K562 (cell line): ENCODE results near the gene GGA2. TPM values are rescaled to one million over a fixed set of nuclear protein-coding genes. Genes with fewer than 3 reads are reported as not detected.
A peak's percentile ranks its signal among the peaks of the same experiment; 100 is the strongest.

Source experiments
- ATAC-seq: fragments of 200-7000 bp; cut with Tn5 transposase; 3 replicates; pipeline ENCODE4 v1.9.1; 2020; ENCODE audit warnings: moderate library complexity
- BruUV-seq: library from RNA; stranded (reverse); fragments of 400-500 nt; replicated peaks from 2 replicates; lab custom pipeline; 2021; lab: Mats Ljungman, UMichigan
- CTCF ChIA-PET: fragments of 300-600 bp; formaldehyde crosslinking; extraction: SDS; loops from one replicate; lab custom pipeline; 2021; ENCODE audit warnings: low intra/inter-chr PET ratio; lab: Yijun Ruan, JAX
- POLR2A ChIA-PET: fragments of 300-600, 350-650 bp; sonication (Branson Sonifier 250); formaldehyde crosslinking; extraction: SDS; loops from one replicate; lab custom pipeline; 2021; ENCODE audit warnings: antibody characterized with exemption, inconsistent platforms; lab: Yijun Ruan, JAX
- DNase-seq, 4 experiments: peaks; one replicate each; pipeline versions ENCODE4 v3.0.0 to v3.0.0-alpha.2; 2011 to 2018; ENCODE audit warnings: low spot score in 3 of 4, mixed read lengths in 3 of 4; ENCODE audit errors: extremely low read depth in 1 of 4
- FAIRE-seq: peaks from 2 replicates; lab custom pipeline; 2011; peaks lifted over from hg19 to GRCh38; lab: Jason Lieb, UNC
- H2AFZ ChIP-seq: 2 replicates; pipeline ENCODE4 v1.6.0; 2011; ENCODE audit warnings: low read depth, low read length, control low read depth, inconsistent platforms
- H3K27ac ChIP-seq: fragments of 200-600 bp; 3 replicates; pipeline ENCODE4 v1.8.0; 2011; ENCODE audit warnings: low read depth, mild to moderate bottlenecking, control low read depth, inconsistent platforms, low read length, moderate library complexity, mixed read lengths; ENCODE audit errors: extremely low read depth
- H3K27me3 ChIP-seq, 2 experiments: fragments of 300-600 bp in 1 of 2; 2 replicates in 1 of 2; 3 replicates in 1 of 2; pipeline versions ENCODE4 v1.6.0 to v1.8.0; 2011; ENCODE audit warnings: inconsistent platforms in 2 of 2, low read length in 2 of 2, mild to moderate bottlenecking in 1 of 2, mixed read lengths in 1 of 2, moderate library complexity in 1 of 2; ENCODE audit not compliant: control insufficient read depth in 2 of 2, insufficient read depth in 2 of 2
- H3K36me3 ChIP-seq: fragments of 300-600 bp; 3 replicates; pipeline ENCODE4 v1.8.0; 2011; ENCODE audit warnings: mild to moderate bottlenecking, low read length, inconsistent platforms; ENCODE audit not compliant: control insufficient read depth, insufficient read depth
- H3K4me1 ChIP-seq, 2 experiments: fragments of 200-600 bp in 1 of 2; replicated peaks in 1 of 2; 2 replicates in 1 of 2; 3 replicates in 1 of 2; pipeline versions ENCODE4 v1.5.1 to v1.8.0; 2011; ENCODE audit warnings: inconsistent platforms in 2 of 2, low read length in 2 of 2, mild to moderate bottlenecking in 1 of 2, mixed read lengths in 1 of 2, moderate library complexity in 1 of 2; ENCODE audit not compliant: control insufficient read depth in 2 of 2, insufficient read depth in 2 of 2
- H3K4me2 ChIP-seq: 2 replicates; pipeline ENCODE4 v1.6.1; 2011; ENCODE audit warnings: low read length, control low read depth, inconsistent platforms, mixed read lengths; ENCODE audit not compliant: insufficient read depth
- H3K4me3 ChIP-seq: fragments of 200-600 bp; sonication (generic), shearing (Covaris generic); 2 replicates; pipeline ENCODE4 v1.5.1; 2016; ENCODE audit warnings: control low read depth, inconsistent platforms
- H3K79me2 ChIP-seq: fragments of 200-600 bp; 3 replicates; pipeline ENCODE4 v1.8.0; 2011; ENCODE audit warnings: low read length, inconsistent platforms; ENCODE audit not compliant: control insufficient read depth, insufficient read depth
- H3K9ac ChIP-seq, 2 experiments: 2 replicates each; pipeline versions ENCODE4 v1.6.0 to v1.6.1; 2011; ENCODE audit warnings: low read depth in 2 of 2, low read length in 2 of 2, control low read depth in 1 of 2, inconsistent platforms in 1 of 2, mild to moderate bottlenecking in 1 of 2, mixed read lengths in 1 of 2; ENCODE audit not compliant: insufficient read depth in 1 of 2
- H3K9me1 ChIP-seq: one replicate; pipeline ENCODE4 v1.6.0; 2011; ENCODE audit warnings: inconsistent platforms, mild to moderate bottlenecking, low read length, moderate library complexity; ENCODE audit not compliant: control insufficient read depth, insufficient read depth
- H3K9me3 ChIP-seq: replicated peaks from 2 replicates; pipeline ENCODE4 v1.5.1; 2011; ENCODE audit warnings: low read depth, low read length, inconsistent platforms; ENCODE audit not compliant: control insufficient read depth, insufficient read depth
- H4K20me1 ChIP-seq: replicated peaks from 2 replicates; pipeline ENCODE4 v1.6.1; 2011; ENCODE audit warnings: low read length, inconsistent platforms, mixed read lengths; ENCODE audit not compliant: control insufficient read depth, insufficient read depth
- CCNT2 ChIP-seq: IDR thresholded peaks from 2 replicates; pipeline ENCODE4 v1.6.1; 2011; ENCODE audit warnings: borderline replicate concordance, low read depth, mild to moderate bottlenecking, moderate library complexity, mixed read lengths, low read length; ENCODE audit not compliant: insufficient read length; ENCODE audit errors: extremely low read depth
- MECOM ChIP-seq: fragments of 250-450 bp; sonication (Bioruptor Pico); IDR thresholded peaks from 2 replicates; pipeline ENCODE4 v1.8.0; 2022; ENCODE audit warnings: inconsistent platforms
- NFYB ChIP-seq: IDR thresholded peaks from 2 replicates; pipeline ENCODE4 v1.6.1; 2011; ENCODE audit warnings: mild to moderate bottlenecking, moderate library complexity; ENCODE audit not compliant: insufficient read length; ENCODE audit errors: extremely low read depth
- SAP30 ChIP-seq: fragments of 200-600 bp; sonication (generic); IDR thresholded peaks from 2 replicates; pipeline ENCODE4 v1.6.1; 2012; ENCODE audit warnings: borderline replicate concordance, low read depth, mild to moderate bottlenecking, moderate library complexity, low read length, control low read depth, inconsistent platforms; ENCODE audit not compliant: insufficient read depth, poor library complexity, severe bottlenecking
- SOX6 ChIP-seq: fragments of 450-650 bp; IDR thresholded peaks from 2 replicates; pipeline ENCODE4 v1.6.1; 2014; ENCODE audit warnings: mild to moderate bottlenecking
- SREBF1 ChIP-seq: fragments of 150-350 bp; IDR thresholded peaks from 2 replicates; pipeline ENCODE4 v1.6.1; 2014; ENCODE audit warnings: antibody characterized with exemption, low read depth, low read length, borderline replicate concordance
- TEAD2 ChIP-seq: fragments of 450-650 bp; IDR thresholded peaks from 2 replicates; pipeline ENCODE4 v1.6.1; 2016; ENCODE audit warnings: missing genetic modification characterization, control low read depth, missing compliant biosample characterization
- ZNF217 ChIP-seq: sonication (generic); formaldehyde crosslinking; IDR thresholded peaks from 2 replicates; pipeline ENCODE4 v1.8.0; 2022; ENCODE audit warnings: mild to moderate bottlenecking, missing genetic modification reagents
- ZNF263 ChIP-seq: sonication (generic); formaldehyde crosslinking; IDR thresholded peaks from 2 replicates; pipeline ENCODE4 v1.8.0; 2022; ENCODE audit warnings: mild to moderate bottlenecking, missing genetic modification reagents, borderline replicate concordance
- ZNF282 ChIP-seq: sonication (generic); formaldehyde crosslinking; IDR thresholded peaks from 2 replicates; pipeline ENCODE4 v1.8.1; 2023; ENCODE audit warnings: missing genetic modification reagents
- ZNF3 ChIP-seq: fragments of 250-450 bp; sonication (Bioruptor Pico); IDR thresholded peaks from 2 replicates; pipeline ENCODE4 v1.5.0; 2021; ENCODE audit warnings: mild to moderate bottlenecking, moderate library complexity
- ZNF830 ChIP-seq: fragments of 250-450 bp; sonication (Bioruptor Pico); IDR thresholded peaks from 2 replicates; pipeline ENCODE4 v1.5.0; 2021; ENCODE audit warnings: mild to moderate bottlenecking
- WGBS: fragments of 100-300 bp; shearing (Covaris generic); methylation state at CpG from one replicate; pipeline ENCODE4 v1.1.6; 2016; ENCODE audit warnings: low coverage, mixed read lengths; ENCODE audit not compliant: insufficient coverage; ENCODE audit errors: missing lambda C conversion rate; 5-methylcytosine and 5-hydroxymethylcytosine counted together
- in situ Hi-C: fragments of 300-500 bp; cut with MboI; formaldehyde crosslinking; loops from 4 replicates; pipeline ENCODE4 v1.15.0; 2018; ENCODE audit warnings: inconsistent platforms, mixed read lengths
- intact Hi-C: fragments of 100-400 bp; cut with micrococcal nuclease; formaldehyde crosslinking; loops from 2 replicates; pipeline ENCODE4 v1.14.2; 2022
- polyA plus RNA-seq, 8 experiments: library from polyadenylated mRNA; depleted of rRNA in 4 of 8; stranded (reverse) in 5 of 8; unstranded in 3 of 8; fragments of >200 nt; fragmentation: Nextera tagmentation in 2 of 8; fragmentation: Illumina TruSeq in 1 of 8; extraction: Ambion mirVana in 2 of 8; extraction: Trizol in 1 of 8; gene quantifications; 2 replicates each; pipeline versions ENCODE4 v1.2.1 to v1.2.3, GENCODE V29; 2011 to 2014; ENCODE audit warnings: inconsistent platforms in 1 of 8, missing spikeins in 1 of 8
- total RNA-seq, 7 experiments: library from RNA; depleted of rRNA in 6 of 7; stranded (reverse); fragments of >200 nt in 6 of 7; fragmentation: Illumina TruSeq in 2 of 7; extraction: Trizol in 2 of 7; gene quantifications; 2 replicates each; pipeline versions ENCODE4 v1.2.1 to v1.2.3, GENCODE V29; 2011 to 2021; ENCODE audit warnings: low replicate concordance in 1 of 7

Gene GGA2
- total and polyA plus RNA-seq, 9 of the 15 experiments (the other 6 are each of a cell fraction or from before 2014, with no cell fraction given), result 11.9 to 133 (median 66.3) TPM

DNA sequence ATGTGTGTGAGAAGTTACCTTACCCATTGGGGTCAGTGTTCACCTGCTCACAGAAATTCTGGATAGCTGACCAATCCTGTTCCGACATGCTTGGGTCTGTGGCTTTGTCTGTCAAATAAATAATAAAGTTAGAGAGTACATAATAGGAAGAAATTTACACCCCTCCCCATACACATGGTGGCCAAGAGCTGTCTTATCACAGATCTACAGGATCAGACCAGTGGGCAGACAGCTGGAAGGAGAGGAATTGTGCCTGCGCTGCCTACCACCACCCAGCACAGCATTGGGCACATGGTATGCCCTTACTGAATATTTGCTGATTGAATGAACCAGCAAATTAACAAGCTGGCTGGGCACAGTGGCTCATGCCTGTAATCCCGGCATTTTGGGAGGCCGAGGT, 14.6 kb downstream of the GGA2 start:
- ATAC-seq (no peak), FAIRE-seq (peak; percentile 6), DNase-seq (peak in 1 of 4 experiments; percentile 18)
- Histone ChIP-seq H3K36me3 (peaks cover 68% of the 10 kb centered on the region), H3K4me3 (no peak overlapping the region), H3K4me2 (no peak overlapping the region), H3K27ac (no peak overlapping the region), H3K9ac (no peak overlapping the region), H3K27me3 (no peaks in the 10 kb centered on the region), H2AFZ (no peak overlapping the region), H3K4me1 (peaks cover 10 to 34% of the 10 kb centered on the region in 2 experiments; a peak in 4 of 5 replicates), H3K9me1 (no peaks in the 10 kb centered on the region), H4K20me1 (peaks cover 20% of the 10 kb centered on the region), H3K9me3 (no peaks in the 10 kb centered on the region), H3K79me2 (peaks cover 47% of the 10 kb centered on the region)
- CTCF ChIA-PET, result interaction anchor here (0.6 to 0.7 kb wide), 2 partner anchors 10 to 102 kb away, joined by 3 read pairs; no protein-coding TSS in a partner anchor
- BruUV-seq, result no TSS peak
- POLR2A ChIA-PET, result interaction anchor here (0.6 to 2.0 kb wide), 4 partner anchors 10 to 196 kb away, joined by 3 to 9 read pairs (median 4); no protein-coding TSS in a partner anchor
- in situ Hi-C loops (no loop called here), intact Hi-C loops (no loop called here)
- TF ChIP-seq ZNF3 (CRISPR knock-in tag) (no peak), SREBF1 (no peak), NFYB (no peak), SOX6 (no peak), ZNF263 (CRISPR knock-in tag) (no peak), SAP30 (no peak), MECOM (CRISPR knock-in tag) (no peak), ZNF217 (no peak), ZNF282 (CRISPR knock-in tag) (no peak), ZNF830 (CRISPR knock-in tag) (no peak), CCNT2 (no peak), TEAD2 (no peak)
- 95% methylated on average over 4 of the region's 4 CpGs for WGBS
